OCI-LY1 (cell line): ENCODE results near the gene IL1RAP.

ENCODE experiments used
- EZH2 ChIP-seq: fragments of 200-600 bp; sonication (generic), shearing (Covaris generic); IDR thresholded peaks from 2 replicates; pipeline ENCODE4 v1.8.0; 2017; ENCODE audit warnings: borderline replicate concordance, mixed run types, mild to moderate bottlenecking, antibody characterized with exemption, low read length, moderate library complexity, mixed read lengths
- TF ChIP-seq, protein P1 (sequence below): fragments of 200-600 bp; sonication (generic), shearing (Covaris generic); IDR thresholded peaks from 2 replicates; pipeline ENCODE4 v1.5.1; 2017; ENCODE audit warnings: mild to moderate bottlenecking, antibody characterized with exemption, low read length, moderate library complexity, mixed read lengths

DNA sequence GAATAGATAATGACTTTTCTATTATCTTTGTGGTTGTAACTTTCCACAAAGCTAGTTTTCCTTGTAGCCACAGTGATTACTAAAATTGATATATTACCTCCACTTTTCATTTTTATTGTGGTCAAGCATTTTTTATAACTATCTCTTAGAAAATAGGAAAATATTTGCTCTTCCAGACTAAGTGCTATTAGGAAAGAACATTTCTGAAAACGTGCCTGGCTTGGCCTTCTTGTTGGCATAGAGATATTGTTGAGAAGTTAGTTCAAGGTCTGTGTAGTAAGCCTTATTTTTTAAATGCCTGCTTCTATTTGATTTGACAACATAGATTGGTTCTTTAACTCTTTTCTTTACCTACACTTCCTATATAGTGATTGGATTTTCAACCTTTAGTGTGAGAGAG, 101.7 kb downstream of the IL1RAP start:
- TF ChIP-seq, protein P1, sequence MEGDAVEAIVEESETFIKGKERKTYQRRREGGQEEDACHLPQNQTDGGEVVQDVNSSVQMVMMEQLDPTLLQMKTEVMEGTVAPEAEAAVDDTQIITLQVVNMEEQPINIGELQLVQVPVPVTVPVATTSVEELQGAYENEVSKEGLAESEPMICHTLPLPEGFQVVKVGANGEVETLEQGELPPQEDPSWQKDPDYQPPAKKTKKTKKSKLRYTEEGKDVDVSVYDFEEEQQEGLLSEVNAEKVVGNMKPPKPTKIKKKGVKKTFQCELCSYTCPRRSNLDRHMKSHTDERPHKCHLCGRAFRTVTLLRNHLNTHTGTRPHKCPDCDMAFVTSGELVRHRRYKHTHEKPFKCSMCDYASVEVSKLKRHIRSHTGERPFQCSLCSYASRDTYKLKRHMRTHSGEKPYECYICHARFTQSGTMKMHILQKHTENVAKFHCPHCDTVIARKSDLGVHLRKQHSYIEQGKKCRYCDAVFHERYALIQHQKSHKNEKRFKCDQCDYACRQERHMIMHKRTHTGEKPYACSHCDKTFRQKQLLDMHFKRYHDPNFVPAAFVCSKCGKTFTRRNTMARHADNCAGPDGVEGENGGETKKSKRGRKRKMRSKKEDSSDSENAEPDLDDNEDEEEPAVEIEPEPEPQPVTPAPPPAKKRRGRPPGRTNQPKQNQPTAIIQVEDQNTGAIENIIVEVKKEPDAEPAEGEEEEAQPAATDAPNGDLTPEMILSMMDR, result no peak
- TF ChIP-seq EZH2, result no peak
